ENCODE results near the gene CLIC2. TPM values are rescaled to one million over a fixed set of nuclear protein-coding genes. Genes with fewer than 3 reads are reported as not detected.
"Not testable (repeated sequence)": the region's sequence is repeated elsewhere in the genome, so short reads cannot be mapped to it uniquely, and the experiment has no call there.

The CLIC2 gene
- polyA plus RNA-seq, 1 experiment: not detected

- CTCF ChIA-PET: no interaction called here
- Histone ChIP-seq H3K27me3 (ENCODE audit: control insufficient read depth, insufficient read depth, low read length) (no peaks in the 10 kb centered on the region), H3K4me3 (ENCODE audit: low read depth, low read length) (no peak overlapping the region), H3K36me3 (ENCODE audit: control insufficient read depth, insufficient read depth, low read length) (no peaks in the 10 kb centered on the region)
- POLR2A ChIA-PET: no interaction called here
- TF ChIP-seq CTCF (IDR thresholded peaks at IDR 0.05; ENCODE audit: insufficient read depth, low read depth, low read length): no peak
- no peak for DNase-seq (ENCODE audit: low read depth)
Observed at GRCh38 chrX:155313766-155314165, 20.6 kb downstream of the CLIC2 start.

GRCh38 chrX:155293771-155294170, 40.6 kb downstream of the CLIC2 start:
- CTCF ChIA-PET: no interaction called here
- Histone ChIP-seq H3K36me3 (ENCODE audit: control insufficient read depth, insufficient read depth, low read length) (no peaks in the 10 kb centered on the region), H3K27me3 (ENCODE audit: control insufficient read depth, insufficient read depth, low read length) (no peaks in the 10 kb centered on the region), H3K4me3 (ENCODE audit: low read depth, low read length) (no peak overlapping the region)
- POLR2A ChIA-PET: no interaction called here
- no peak for TF ChIP-seq CTCF (IDR thresholded peaks at IDR 0.05; ENCODE audit: insufficient read depth, low read depth, low read length)
- DNase-seq (ENCODE audit: low read depth): no peak

- Histone ChIP-seq H3K4me3 (ENCODE audit: low read depth, low read length) (no peak overlapping the region), H3K36me3 (ENCODE audit: control insufficient read depth, insufficient read depth, low read length) (no peaks in the 10 kb centered on the region), H3K27me3 (ENCODE audit: control insufficient read depth, insufficient read depth, low read length) (no peaks in the 10 kb centered on the region)
- POLR2A ChIA-PET: no interaction called here
- CTCF ChIA-PET: no interaction called here
- DNase-seq (ENCODE audit: low read depth): no peak
- TF ChIP-seq CTCF (IDR thresholded peaks at IDR 0.05; ENCODE audit: insufficient read depth, low read depth, low read length): no peak
Observed at GRCh38 chrX:155279873-155280272, 54.5 kb downstream of the CLIC2 start.

GRCh38 chrX:155270969-155271368, 63.4 kb downstream of the CLIC2 start:
- H3K27me3 ChIP-seq (ENCODE audit: control insufficient read depth, insufficient read depth, low read length): no peaks in the 10 kb centered on the region
- TF ChIP-seq CTCF (IDR thresholded peaks at IDR 0.05; ENCODE audit: insufficient read depth, low read depth, low read length): no peak
- ChIA-PET CTCF (no interaction called here), POLR2A (no interaction called here)
- H3K4me3 ChIP-seq (ENCODE audit: low read depth, low read length): no peak overlapping the region
- H3K36me3 ChIP-seq (ENCODE audit: control insufficient read depth, insufficient read depth, low read length): no peaks in the 10 kb centered on the region
- no peak for DNase-seq (ENCODE audit: low read depth)

- CTCF ChIA-PET; H3K36me3 ChIP-seq (ENCODE audit: control insufficient read depth, insufficient read depth, low read length): not testable (repeated sequence)
Observed at GRCh38 chrX:155267995-155268394, 66.4 kb downstream of the CLIC2 start.

GRCh38 chrX:155266439-155266838, 68.0 kb downstream of the CLIC2 start:
- H3K27me3 ChIP-seq (ENCODE audit: control insufficient read depth, insufficient read depth, low read length): 0 out of 2 replicates have a peak, but pooled peaks cover 2% of the 10 kb centered on the region
- CTCF ChIA-PET: no interaction called here
- POLR2A ChIA-PET: no interaction called here

More at GRCh38 chrX:155267995-155268394, 66.4 kb downstream of the CLIC2 start:
- POLR2A ChIA-PET; H3K27me3 ChIP-seq (ENCODE audit: control insufficient read depth, insufficient read depth, low read length); H3K4me3 ChIP-seq (ENCODE audit: low read depth, low read length); DNase-seq (ENCODE audit: low read depth): not testable (repeated sequence)

More at GRCh38 chrX:155266439-155266838, 68.0 kb downstream of the CLIC2 start:
- TF ChIP-seq CTCF (IDR thresholded peaks at IDR 0.05; ENCODE audit: insufficient read depth, low read depth, low read length): no peak
- DNase-seq (ENCODE audit: low read depth): no peak
- no peak overlapping the region for H3K4me3 ChIP-seq (ENCODE audit: low read depth, low read length)
- no peaks in the 10 kb centered on the region for H3K36me3 ChIP-seq (ENCODE audit: control insufficient read depth, insufficient read depth, low read length)
